Measurements from ENCODE around the gene ZNF629.
A peak's percentile ranks its signal among the peaks of the same experiment; 100 is the strongest.

ZNF629 gene

GRCh38 chr16:30767767-30768465, 19.1 kb downstream of the ZNF629 start:
- DNase-seq (ENCODE audit: low spot score), result no peak

GRCh38 chr16:30766933-30767284, 20.1 kb downstream of the ZNF629 start:
- DNase-seq (ENCODE audit: low spot score), result no peak

- DNase-seq (ENCODE audit: low spot score), result no peak
These were observed 20.6 kb downstream of the ZNF629 start for GRCh38 chr16:30766206-30766932.

GRCh38 chr16:30764816-30765465, 22.1 kb downstream of the ZNF629 start:
- no peak for DNase-seq (ENCODE audit: low spot score)

DNA sequence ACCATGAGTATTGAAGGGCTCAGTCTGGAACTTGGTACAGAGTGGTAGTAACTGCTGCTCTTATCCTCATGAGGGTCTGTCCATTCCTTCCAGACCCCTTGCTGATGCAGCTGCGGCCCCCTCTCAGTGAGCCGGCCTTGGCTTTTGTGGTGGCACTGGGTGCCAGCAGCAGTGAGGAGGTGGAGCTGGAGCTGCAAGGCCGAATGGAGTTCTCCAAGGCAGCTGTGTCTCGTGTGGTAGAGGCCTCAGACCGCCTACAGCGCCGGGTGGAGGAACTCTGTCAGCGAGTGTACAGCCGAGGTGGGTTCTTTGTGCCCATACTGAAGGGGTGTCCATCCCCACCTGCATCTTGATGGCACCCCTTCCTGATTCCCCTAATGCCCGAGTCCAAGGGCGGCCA, 22.9 kb downstream of the ZNF629 start:
- no peak for DNase-seq (ENCODE audit: low spot score)

GRCh38 chr16:30762991-30763725, 23.8 kb downstream of the ZNF629 start:
- DNase-seq (ENCODE audit: low spot score), result no peak

- peak; percentile 100 for DNase-seq (ENCODE audit: low spot score)
These were observed 24.8 kb downstream of the ZNF629 start, which contains the start of the genes CFAP119 and RNF40 for GRCh38 chr16:30761928-30762902. CFAP119 (minus strand) TSS chr16:30762062; CDS start chr16:30761748, 314 bp downstream. RNF40 (plus strand) TSS chr16:30762322; CDS start chr16:30762546, 224 bp downstream.

GRCh38 chr16:30761427-30761927, 25.5 kb downstream of the ZNF629 start:
- DNase-seq (ENCODE audit: low spot score), result peak; percentile 57

- DNase-seq (ENCODE audit: low spot score), result no peak
These were observed 26.2 kb downstream of the ZNF629 start for GRCh38 chr16:30760577-30761426.

GRCh38 chr16:30760001-30760559, 26.9 kb downstream of the ZNF629 start:
- DNase-seq (ENCODE audit: low spot score), result no peak

- DNase-seq (ENCODE audit: low spot score), result no peak
These were observed 28.0 kb downstream of the ZNF629 start for GRCh38 chr16:30758988-30759491.

- no peak for DNase-seq (ENCODE audit: low spot score)
These were observed 29.7 kb downstream of the ZNF629 start for GRCh38 chr16:30757316-30757715.

DNA sequence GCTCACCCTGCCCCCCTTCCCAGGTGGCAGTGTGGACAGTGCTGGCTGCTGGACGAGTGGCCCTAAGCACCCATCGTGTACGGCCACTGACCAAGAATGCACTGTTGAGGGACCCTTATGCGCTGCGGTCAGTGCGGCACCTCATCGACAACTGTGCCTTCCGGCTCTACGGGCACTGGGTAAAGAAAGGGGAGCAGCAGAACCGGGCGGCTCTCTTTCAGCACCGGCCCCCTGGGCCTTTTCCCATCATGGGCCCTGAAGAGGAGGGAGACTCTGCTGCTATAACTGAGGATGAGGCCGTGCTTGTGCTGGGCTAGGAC, 30.3 kb downstream of the ZNF629 start:
- no peak for DNase-seq (ENCODE audit: low spot score)

DNA sequence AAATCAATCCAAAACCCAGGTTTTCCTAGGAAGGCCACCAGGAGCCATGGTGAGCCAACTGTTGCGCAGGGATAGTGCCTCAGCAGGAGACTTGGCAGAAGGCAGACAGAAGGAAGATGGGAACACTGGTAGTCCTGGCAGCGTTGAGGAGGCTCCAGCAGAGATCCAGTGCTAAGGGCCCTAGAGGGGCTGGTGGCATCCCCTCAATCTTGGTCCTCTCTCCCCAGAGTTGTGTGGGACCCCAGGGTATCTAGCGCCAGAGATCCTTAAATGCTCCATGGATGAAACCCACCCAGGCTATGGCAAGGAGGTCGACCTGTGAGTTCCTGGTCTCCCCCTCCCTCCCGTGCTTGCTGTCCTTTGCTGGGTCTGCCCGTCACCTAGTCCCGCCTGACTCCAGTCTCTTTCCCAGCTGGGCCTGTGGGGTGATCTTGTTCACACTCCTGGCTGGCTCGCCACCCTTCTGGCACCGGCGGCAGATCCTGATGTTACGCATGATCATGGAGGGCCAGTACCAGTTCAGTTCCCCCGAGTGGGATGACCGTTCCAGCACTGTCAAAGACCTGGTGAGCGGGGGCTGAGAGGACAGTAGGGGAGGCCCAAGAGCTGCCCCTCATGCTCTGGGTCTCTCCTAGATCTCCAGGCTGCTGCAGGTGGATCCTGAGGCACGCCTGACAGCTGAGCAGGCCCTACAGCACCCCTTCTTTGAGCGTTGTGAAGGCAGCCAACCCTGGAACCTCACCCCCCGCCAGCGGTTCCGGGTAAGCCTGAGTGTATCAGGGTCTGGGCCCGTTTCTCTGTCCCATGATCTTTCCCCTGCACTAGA, 30.8 kb downstream of the ZNF629 start:
- DNase-seq (ENCODE audit: low spot score), result no peak

- no peak for DNase-seq (ENCODE audit: low spot score)
These were observed 33.4 kb downstream of the ZNF629 start for GRCh38 chr16:30753596-30753995.

DNA sequence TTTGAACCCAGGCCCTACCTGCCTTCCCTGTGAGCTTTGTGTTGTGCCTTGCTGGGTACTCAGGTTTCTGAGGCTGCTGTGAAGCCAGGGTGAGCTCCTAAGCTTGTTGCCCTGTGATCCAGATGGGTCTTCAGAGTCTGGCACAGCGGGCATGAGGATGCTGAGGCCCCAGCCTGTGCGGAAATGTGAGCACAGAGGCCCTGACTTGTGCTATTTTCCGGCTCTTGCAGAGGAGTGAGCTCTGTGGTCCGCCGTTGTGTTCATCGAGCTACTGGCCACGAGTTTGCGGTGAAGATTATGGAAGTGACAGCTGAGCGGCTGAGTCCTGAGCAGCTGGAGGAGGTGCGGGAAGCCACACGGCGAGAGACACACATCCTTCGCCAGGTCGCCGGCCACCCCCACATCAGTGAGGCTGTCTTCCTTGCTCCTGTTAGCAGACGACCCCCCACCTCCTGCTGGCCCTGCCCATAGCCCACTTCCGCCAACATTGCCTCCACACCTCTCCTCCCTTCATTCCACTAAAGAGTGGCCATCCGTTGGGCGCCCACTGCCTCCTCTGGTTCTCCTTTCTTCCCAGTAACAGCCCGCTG, 36.0 kb downstream of the ZNF629 start:
- DNase-seq (ENCODE audit: low spot score), result no peak

DNA sequence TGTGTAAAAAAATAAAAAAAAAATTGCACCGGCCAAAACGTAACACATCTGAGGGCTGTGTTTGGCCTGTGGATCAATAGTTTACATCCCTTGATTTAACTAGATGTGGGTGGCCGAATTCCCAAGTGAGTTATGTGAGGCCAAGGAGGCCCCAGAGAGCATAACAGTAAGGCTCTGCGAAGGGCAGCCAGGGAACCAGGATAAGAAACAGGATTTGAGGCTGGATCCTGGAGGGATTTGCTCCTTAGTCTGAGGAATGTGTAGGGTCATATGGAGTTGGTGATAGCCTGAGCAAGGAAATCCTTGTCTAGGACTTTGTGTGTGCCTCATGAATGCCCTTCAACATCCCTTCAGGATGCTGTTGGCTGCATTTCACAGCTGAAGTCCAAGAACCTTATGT, 36.8 kb downstream of the ZNF629 start:
- no peak for DNase-seq (ENCODE audit: low spot score)
